ENCODE data around the gene PSG2.
"Not testable (repeated sequence)": the region's sequence is repeated elsewhere in the genome, so short reads cannot be mapped to it uniquely, and the experiment has no call there.

- not testable (repeated sequence) for TF ChIP-seq TAF1 (IDR thresholded peaks at IDR 0.05; ENCODE audit: borderline replicate concordance, low read depth, low read length); POLR2AphosphoS5 (IDR thresholded peaks at IDR 0.05; ENCODE audit: low read depth, low read length)
Measured at GRCh38 chr19:43060254-43060653, 22.2 kb downstream of the PSG2 start.
